Measurements from ENCODE around the gene BAIAP3. TPM values are rescaled to one million over a fixed set of nuclear protein-coding genes. Genes with fewer than 3 reads are reported as not detected.

BAIAP3 gene
- total and polyA plus RNA-seq, 2 donors (not counting 3 experiments of a cell fraction or from before 2014, with no cell fraction given) = 0.36 to 0.66 TPM

- Histone ChIP-seq H3K9me3 (replicated peaks; ENCODE audit: control insufficient read depth, insufficient read depth, low read length) (no peaks in the 10 kb centered on the region), H3K27ac (ENCODE audit: insufficient read depth, low read depth, low read length) (peak overlapping the region; percentile 91), H4K20me1 (replicated peaks; ENCODE audit: control insufficient read depth, extremely low read depth, insufficient read depth, low read length) (no peaks in the 10 kb centered on the region), H3K9ac (replicated peaks; ENCODE audit: extremely low read depth, insufficient read depth, low read length) (peak overlapping the region; percentile 98), H3K27me3 (ENCODE audit: control insufficient read depth in 2 of 2, insufficient read depth in 2 of 2, low read length in 2 of 2) (no peaks in the 10 kb centered on the region), H3K79me2 (ENCODE audit: control insufficient read depth, insufficient read depth, low read length) (peaks cover 24% of the 10 kb centered on the region), H3K9me1 (replicated peaks; ENCODE audit: control insufficient read depth, extremely low read depth, insufficient read depth, low read length) (no peaks in the 10 kb centered on the region), H3K4me1 (ENCODE audit: control insufficient read depth, extremely low read depth, insufficient read depth, low read length) (peaks cover 12% of the 10 kb centered on the region), H3K4me3 (replicated peaks in 1 of 3; ENCODE audit: insufficient read depth in 1 of 3, low read depth in 1 of 3, low read length in 3 of 3) (peak overlapping the region; percentile 39 to 41 (median 39)), H3K4me2 (ENCODE audit: insufficient read depth, low read length) (peak overlapping the region; percentile 72), H3K36me3 (ENCODE audit: control insufficient read depth in 2 of 2, extremely low read depth in 1 of 2, insufficient read depth in 2 of 2, low read length in 2 of 2) (peaks cover 0 to 8% of the 10 kb centered on the region in 2 experiments), H2AFZ (ENCODE audit: low read depth, low read length) (peak overlapping the region; percentile 67)
- ChIA-PET POLR2A (no interaction called here), CTCF (interaction anchor here (0.9 to 4.3 kb wide), 3 partner anchors 11 to 16 kb away, joined by 3 to 24 read pairs (median 3); no protein-coding TSS in a partner anchor)
- DNase-seq (ENCODE audit: low read depth, low spot score) = peak; percentile 37
- dilution Hi-C loops (cut with MboI; ENCODE audit: extremely low pct_ligation_motif_present, low sequenced_read_pairs) (no loop called here), intact Hi-C loops (cut with micrococcal nuclease) (loop anchor here (5.0 kb wide), 1 partner anchor 328 kb away; the partner anchor contains the start of gene MAPK8IP3)
- FAIRE-seq = peak; percentile 40
- no TSS peak for BruUV-seq (replicated peaks)
- TF ChIP-seq GATA2 (IDR thresholded peaks at IDR 0.05; ENCODE audit: insufficient read depth, insufficient read length, low read depth, low read length) = no peak
- TF ChIP-seq JUN (IDR thresholded peaks at IDR 0.05; ENCODE audit: borderline replicate concordance, insufficient read depth, insufficient read length, low read depth) = no peak
- TF ChIP-seq POLR2AphosphoS5 (IDR thresholded peaks at IDR 0.05; ENCODE audit: insufficient read depth, low read depth, low read length) = peak; percentile 58
- no peak for TF ChIP-seq FOS (IDR thresholded peaks at IDR 0.05; ENCODE audit: borderline replicate concordance, insufficient read depth, low read length)
- no peak for TF ChIP-seq EZH2 (IDR thresholded peaks at IDR 0.05; ENCODE audit: borderline replicate concordance, low read depth, low read length, severe bottlenecking)
- peak; percentile 73 for TF ChIP-seq POLR2A (IDR thresholded peaks at IDR 0.05; ENCODE audit: low read depth, low read length)
Observed at GRCh38 chr16:1379304-1380076, 46.0 kb downstream of the BAIAP3 start.

DNA sequence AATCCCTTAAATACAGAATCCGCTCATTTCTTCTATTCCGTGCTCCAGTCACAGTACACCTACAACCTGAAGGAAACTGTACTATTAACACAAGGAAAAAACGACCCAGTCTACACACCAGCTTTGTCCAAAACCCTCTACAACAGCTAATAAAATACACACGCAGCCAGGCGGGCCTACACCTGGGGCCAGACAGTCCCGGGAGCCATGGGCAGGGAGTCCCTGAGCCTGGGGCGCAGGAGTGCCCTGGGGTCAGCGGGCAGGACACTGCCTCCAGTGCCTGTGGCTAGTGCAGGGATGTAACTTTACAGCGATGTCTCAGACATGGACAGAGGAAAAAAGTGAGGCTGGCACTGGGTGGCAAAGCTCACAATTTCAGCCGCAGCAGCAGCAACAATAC is 46.8 kb downstream of the BAIAP3 start:
- Histone ChIP-seq H2AFZ (ENCODE audit: low read depth, low read length) (peak overlapping the region; percentile 67), H3K9ac (replicated peaks; ENCODE audit: extremely low read depth, insufficient read depth, low read length) (no peak overlapping the region), H3K4me2 (ENCODE audit: insufficient read depth, low read length) (peak overlapping the region; percentile 65), H3K9me1 (replicated peaks; ENCODE audit: control insufficient read depth, extremely low read depth, insufficient read depth, low read length) (no peaks in the 10 kb centered on the region), H3K27me3 (ENCODE audit: control insufficient read depth in 2 of 2, insufficient read depth in 2 of 2, low read length in 2 of 2) (no peaks in the 10 kb centered on the region), H3K4me1 (ENCODE audit: control insufficient read depth, extremely low read depth, insufficient read depth, low read length) (peaks cover 12% of the 10 kb centered on the region), H3K27ac (ENCODE audit: insufficient read depth, low read depth, low read length) (no peak overlapping the region), H3K4me3 (replicated peaks in 1 of 3; ENCODE audit: insufficient read depth in 1 of 3, low read depth in 1 of 3, low read length in 3 of 3) (no peak overlapping the region), H3K79me2 (ENCODE audit: control insufficient read depth, insufficient read depth, low read length) (peaks cover 24% of the 10 kb centered on the region), H3K9me3 (replicated peaks; ENCODE audit: control insufficient read depth, insufficient read depth, low read length) (no peaks in the 10 kb centered on the region), H4K20me1 (replicated peaks; ENCODE audit: control insufficient read depth, extremely low read depth, insufficient read depth, low read length) (no peaks in the 10 kb centered on the region), H3K36me3 (ENCODE audit: control insufficient read depth in 2 of 2, extremely low read depth in 1 of 2, insufficient read depth in 2 of 2, low read length in 2 of 2) (peaks cover 0 to 8% of the 10 kb centered on the region in 2 experiments)
- FAIRE-seq = no peak
- ChIA-PET CTCF (interaction anchor here (1.0 to 4.3 kb wide), 2 partner anchors 11 to 17 kb away, joined by 3 to 24 read pairs; no protein-coding TSS in a partner anchor), POLR2A (no interaction called here)
- dilution Hi-C loops (cut with MboI; ENCODE audit: extremely low pct_ligation_motif_present, low sequenced_read_pairs) (no loop called here), intact Hi-C loops (cut with micrococcal nuclease) (no loop called here)
- DNase-seq (ENCODE audit: low read depth, low spot score) = no peak
- BruUV-seq (replicated peaks) = no TSS peak
- TF ChIP-seq GATA2 (IDR thresholded peaks at IDR 0.05; ENCODE audit: insufficient read depth, insufficient read length, low read depth, low read length) = no peak
